Smooth muscle cell of the pulmonary artery (primary cell): ENCODE measurements around the gene LUC7L3. TPM values are rescaled to one million over a fixed set of nuclear protein-coding genes. Genes with fewer than 3 reads are reported as not detected.

Experiments used
- total RNA-seq: library from RNA; depleted of rRNA; stranded (reverse); fragments of >200 nt; gene quantifications from 2 replicates; pipeline ENCODE4 v1.2.3, GENCODE V29; 2014

The LUC7L3 gene
- 18.5 and 20.4 TPM in 2 replicates for total RNA-seq

GRCh38 chr17:50719144-50719923 lies at the start of gene LUC7L3:
LUC7L3 (plus strand) TSS chr17:50719603; CDS start chr17:50719733, 130 bp downstream.

GRCh38 chr17:50707289-50708049 lies 11.9 kb upstream of the LUC7L3 start, which contains the start of gene ANKRD40:
ANKRD40 (minus strand) TSS chr17:50707914; CDS start chr17:50707654, 260 bp downstream.

GRCh38 chr17:50767446-50767845 lies 48.0 kb downstream of the LUC7L3 start, which contains the start of gene ANKRD40CL:
ANKRD40CL (minus strand) TSS chr17:50767518; CDS start chr17:50766913, 605 bp downstream.

Other genes starting within 250 kb of the LUC7L3 start
- gene RSAD1, start 240.7 kb upstream of the LUC7L3 start, total RNA-seq = 13.8 and 25.9 TPM in 2 replicates
- gene MYCBPAP, start 211.2 kb upstream of the LUC7L3 start, total RNA-seq = 1.6 and 1.7 TPM in 2 replicates
- 0.07 TPM in 1 of 2 replicates, not detected in the other for gene EPN3, start 186.9 kb upstream of the LUC7L3 start, total RNA-seq
- gene SPATA20, start 172.4 kb upstream of the LUC7L3 start, total RNA-seq = 57.2 and 57.9 TPM in 2 replicates
- 0.59 and 0.65 TPM in 2 replicates for gene CACNA1G, start 158.9 kb upstream of the LUC7L3 start, total RNA-seq
- gene ABCC3, start 84.7 kb upstream of the LUC7L3 start, total RNA-seq = 18.2 and 29.7 TPM in 2 replicates
- gene ANKRD40, start 11.7 kb upstream of the LUC7L3 start, total RNA-seq = 28.4 and 30.6 TPM in 2 replicates
- not detected in 2 replicates for gene ANKRD40CL, start 47.9 kb downstream of the LUC7L3 start, total RNA-seq
- 0.07 TPM in 2 replicates for gene WFIKKN2, start 116.0 kb downstream of the LUC7L3 start, total RNA-seq
- gene TOB1, start 146.8 kb downstream of the LUC7L3 start, total RNA-seq = 15.4 and 19.0 TPM in 2 replicates